ENCODE results near the gene INPP5J. TPM values are rescaled to one million over a fixed set of nuclear protein-coding genes. Genes with fewer than 3 reads are reported as not detected.

The INPP5J gene
- total and polyA plus RNA-seq, 2 donors (not counting 1 experiment from before 2014, with no cell fraction given) = 0.17 to 0.33 TPM

DNA sequence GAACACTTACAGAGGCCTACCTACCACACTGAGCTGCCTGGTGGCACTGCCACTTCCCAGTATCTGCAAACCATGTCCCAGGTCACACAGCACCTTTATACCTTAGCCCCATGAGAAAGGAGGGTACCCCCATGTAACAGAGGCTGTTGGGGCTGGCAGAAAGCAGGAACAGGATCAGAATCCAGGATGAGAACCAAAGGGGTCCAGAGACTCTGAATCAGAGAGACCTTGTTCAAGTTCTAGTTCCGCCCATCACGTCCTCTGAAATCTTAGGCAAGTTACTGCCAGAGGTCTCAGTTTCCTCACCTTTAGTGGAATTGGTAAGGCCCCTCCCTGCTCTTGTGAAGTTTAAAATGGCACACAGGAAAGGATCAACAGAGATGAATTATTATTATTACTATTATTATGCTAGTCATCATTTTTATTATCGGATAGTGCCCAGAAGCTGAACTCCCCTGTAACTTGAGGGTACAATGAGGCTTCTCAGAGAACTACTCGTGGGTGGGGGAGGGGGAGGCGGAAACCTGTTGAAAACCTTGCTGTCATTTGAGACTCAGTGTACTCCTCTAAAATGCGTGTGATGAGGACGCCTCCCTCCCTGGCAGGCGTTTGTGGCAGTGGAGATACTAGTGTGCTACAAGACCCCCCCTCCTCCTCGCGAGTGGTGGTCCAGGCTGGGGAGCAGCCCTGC lies 24.7 kb upstream of the INPP5J start:
- Histone ChIP-seq H3K27ac (ENCODE audit: insufficient read depth, low read length) (no peak overlapping the region), H3K4me1 (ENCODE audit: control insufficient read depth, extremely low read depth, insufficient read depth, low read length) (peaks cover 14% of the 10 kb centered on the region), H4K20me1 (ENCODE audit: control insufficient read depth, extremely low read depth, insufficient read depth, low read length) (no peaks in the 10 kb centered on the region), H3K79me2 (ENCODE audit: control insufficient read depth, insufficient read depth, low read length) (no peaks in the 10 kb centered on the region), H2AFZ (ENCODE audit: low read length) (no peak overlapping the region), H3K9me3 (ENCODE audit: control insufficient read depth, insufficient read depth, low read depth, low read length) (no peaks in the 10 kb centered on the region), H3K27me3 (ENCODE audit: control insufficient read depth, insufficient read depth, low read length) (no peaks in the 10 kb centered on the region), H3K4me3 (replicated peaks in 1 of 4; ENCODE audit: control extremely low read depth in 1 of 4, insufficient read depth in 1 of 4, low read depth in 3 of 4, low read length in 4 of 4) (no peak overlapping the region), H3K36me3 (ENCODE audit: control insufficient read depth, insufficient read depth, low read length) (peaks cover 60% of the 10 kb centered on the region), H3K9ac (ENCODE audit: insufficient read depth, low read length) (no peak overlapping the region), H3K4me2 (ENCODE audit: extremely low read depth, insufficient read depth, low read length) (no peak overlapping the region)
- TF ChIP-seq, protein P1, sequence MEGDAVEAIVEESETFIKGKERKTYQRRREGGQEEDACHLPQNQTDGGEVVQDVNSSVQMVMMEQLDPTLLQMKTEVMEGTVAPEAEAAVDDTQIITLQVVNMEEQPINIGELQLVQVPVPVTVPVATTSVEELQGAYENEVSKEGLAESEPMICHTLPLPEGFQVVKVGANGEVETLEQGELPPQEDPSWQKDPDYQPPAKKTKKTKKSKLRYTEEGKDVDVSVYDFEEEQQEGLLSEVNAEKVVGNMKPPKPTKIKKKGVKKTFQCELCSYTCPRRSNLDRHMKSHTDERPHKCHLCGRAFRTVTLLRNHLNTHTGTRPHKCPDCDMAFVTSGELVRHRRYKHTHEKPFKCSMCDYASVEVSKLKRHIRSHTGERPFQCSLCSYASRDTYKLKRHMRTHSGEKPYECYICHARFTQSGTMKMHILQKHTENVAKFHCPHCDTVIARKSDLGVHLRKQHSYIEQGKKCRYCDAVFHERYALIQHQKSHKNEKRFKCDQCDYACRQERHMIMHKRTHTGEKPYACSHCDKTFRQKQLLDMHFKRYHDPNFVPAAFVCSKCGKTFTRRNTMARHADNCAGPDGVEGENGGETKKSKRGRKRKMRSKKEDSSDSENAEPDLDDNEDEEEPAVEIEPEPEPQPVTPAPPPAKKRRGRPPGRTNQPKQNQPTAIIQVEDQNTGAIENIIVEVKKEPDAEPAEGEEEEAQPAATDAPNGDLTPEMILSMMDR (conservative IDR thresholded peaks at IDR 0.05 in 1 of 2, IDR thresholded peaks at IDR 0.05 in 1 of 2; ENCODE audit: low read depth in 1 of 2, low read length in 2 of 2) = no peak
- DNase-seq (ENCODE audit: low read depth in 2 of 2) = no peak

DNA sequence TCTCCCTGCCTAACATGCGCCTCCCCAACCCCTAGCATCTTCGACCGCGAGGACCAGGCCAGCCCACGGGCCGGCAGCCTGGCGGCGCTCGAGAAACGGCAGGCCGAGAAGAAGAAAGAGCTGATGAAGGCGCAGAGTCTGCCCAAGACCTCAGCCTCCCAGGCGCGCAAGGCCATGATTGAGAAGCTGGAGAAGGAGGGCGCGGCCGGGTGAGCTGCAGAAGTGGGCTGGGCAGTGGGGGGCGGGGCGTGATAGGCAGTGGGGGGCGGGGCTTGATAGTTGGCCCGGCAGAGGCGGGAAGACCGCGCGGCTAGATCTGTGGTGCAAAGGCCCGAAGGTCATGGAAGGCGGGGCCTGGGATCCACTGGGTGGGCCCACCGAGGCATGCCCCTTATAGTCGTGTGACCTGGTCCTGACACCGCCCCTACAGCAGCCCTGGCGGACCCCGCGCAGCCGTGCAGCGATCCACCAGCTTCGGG lies 24.1 kb upstream of the INPP5J start:
- H3K4me3 ChIP-seq (replicated peaks in 1 of 4; ENCODE audit: control extremely low read depth in 1 of 4, insufficient read depth in 1 of 4, low read depth in 3 of 4, low read length in 4 of 4) = no peak overlapping the region
- no peak for TF ChIP-seq EZH2 (IDR thresholded peaks at IDR 0.05; ENCODE audit: low read length, missing control alignments)
- TF ChIP-seq, protein P1 (conservative IDR thresholded peaks at IDR 0.05 in 1 of 2, IDR thresholded peaks at IDR 0.05 in 1 of 2; ENCODE audit: low read depth in 1 of 2, low read length in 2 of 2) = no peak
- H3K36me3 ChIP-seq (ENCODE audit: control insufficient read depth, insufficient read depth, low read length) = peaks cover 58% of the 10 kb centered on the region

DNA sequence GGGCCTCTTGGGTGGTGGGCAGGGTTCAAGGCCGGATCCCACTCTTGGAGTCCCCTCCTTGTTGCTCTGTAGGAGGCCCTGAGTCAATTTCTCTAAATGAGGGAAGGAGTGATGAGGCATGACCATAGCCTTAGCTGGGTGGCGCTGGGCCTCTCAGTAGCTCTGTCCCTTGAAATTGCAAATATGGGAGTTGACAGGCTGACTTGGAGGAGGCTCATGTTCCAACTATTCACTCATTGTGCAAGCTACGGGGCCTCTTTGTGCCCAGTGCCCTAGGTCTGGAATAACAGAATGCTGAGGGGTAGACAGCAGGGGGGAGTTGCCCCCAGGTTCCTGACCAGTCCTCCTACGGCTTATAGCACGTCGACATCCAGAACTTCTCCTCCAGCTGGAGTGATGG lies 23.4 kb upstream of the INPP5J start:
- Histone ChIP-seq H3K27ac (ENCODE audit: insufficient read depth, low read length) (peak overlapping the region; percentile 25), H3K36me3 (ENCODE audit: control insufficient read depth, insufficient read depth, low read length) (peaks cover 60% of the 10 kb centered on the region), H3K79me2 (ENCODE audit: control insufficient read depth, insufficient read depth, low read length) (peaks cover 7% of the 10 kb centered on the region), H3K4me3 (replicated peaks in 1 of 4; ENCODE audit: control extremely low read depth in 1 of 4, insufficient read depth in 1 of 4, low read depth in 3 of 4, low read length in 4 of 4) (no peak overlapping the region), H2AFZ (ENCODE audit: low read length) (no peak overlapping the region), H3K9me3 (ENCODE audit: control insufficient read depth, insufficient read depth, low read depth, low read length) (no peaks in the 10 kb centered on the region), H3K9ac (ENCODE audit: insufficient read depth, low read length) (no peak overlapping the region), H3K27me3 (ENCODE audit: control insufficient read depth, insufficient read depth, low read length) (no peaks in the 10 kb centered on the region), H3K4me1 (ENCODE audit: control insufficient read depth, extremely low read depth, insufficient read depth, low read length) (peaks cover 21% of the 10 kb centered on the region), H4K20me1 (ENCODE audit: control insufficient read depth, extremely low read depth, insufficient read depth, low read length) (no peaks in the 10 kb centered on the region), H3K4me2 (ENCODE audit: extremely low read depth, insufficient read depth, low read length) (no peak overlapping the region)
- peak in 1 of 2 donors; percentile 48 for DNase-seq (ENCODE audit: low read depth in 2 of 2)
- TF ChIP-seq, protein P1 (conservative IDR thresholded peaks at IDR 0.05 in 1 of 2, IDR thresholded peaks at IDR 0.05 in 1 of 2; ENCODE audit: low read depth in 1 of 2, low read length in 2 of 2) = no peak
- no peak for TF ChIP-seq EZH2 (IDR thresholded peaks at IDR 0.05; ENCODE audit: low read length, missing control alignments)

More for the DNA sequence above, 24.1 kb upstream of the INPP5J start:
- H3K79me2 ChIP-seq (ENCODE audit: control insufficient read depth, insufficient read depth, low read length) = peaks cover 3% of the 10 kb centered on the region
- H2AFZ ChIP-seq (ENCODE audit: low read length) = no peak overlapping the region
- no peaks in the 10 kb centered on the region for H3K9me3 ChIP-seq (ENCODE audit: control insufficient read depth, insufficient read depth, low read depth, low read length)
- peak overlapping the region; percentile 25 for H3K27ac ChIP-seq (ENCODE audit: insufficient read depth, low read length)
- no peaks in the 10 kb centered on the region for H4K20me1 ChIP-seq (ENCODE audit: control insufficient read depth, extremely low read depth, insufficient read depth, low read length)
- H3K27me3 ChIP-seq (ENCODE audit: control insufficient read depth, insufficient read depth, low read length) = no peaks in the 10 kb centered on the region
- H3K9ac ChIP-seq (ENCODE audit: insufficient read depth, low read length) = no peak overlapping the region
- no peak overlapping the region for H3K4me2 ChIP-seq (ENCODE audit: extremely low read depth, insufficient read depth, low read length)
- H3K4me1 ChIP-seq (ENCODE audit: control insufficient read depth, extremely low read depth, insufficient read depth, low read length) = peaks cover 20% of the 10 kb centered on the region
- DNase-seq (ENCODE audit: low read depth in 2 of 2) = no peak

Data from fibroblast of lung (primary cell).